Measurements from ENCODE around the gene PTGER1. TPM values are rescaled to one million over a fixed set of nuclear protein-coding genes. Genes with fewer than 3 reads are reported as not detected.

Gene PTGER1
- polyA plus RNA-seq (2013), result not detected

- peaks cover 0 to 56% (median 51%) of the 10 kb centered on the region in 4 experiments for H3K4me1 ChIP-seq (ENCODE audit: control extremely low read depth in 1 of 4, control insufficient read depth in 4 of 4, insufficient read depth in 4 of 4, low read length in 3 of 4)
- POLR2A ChIA-PET, result no interaction called here
- CTCF ChIA-PET, result interaction anchor here (0.7 to 2.1 kb wide), 5 partner anchors 10 to 55 kb away, joined by 3 to 6 read pairs (median 4); no protein-coding TSS in a partner anchor
- peak within 1 kb of the TSS in 5 of 7 experiments; percentile 6 to 58 (median 28) for H3K4me3 ChIP-seq (ENCODE audit: control insufficient read depth in 1 of 7, extremely low read depth in 1 of 7, insufficient read depth in 4 of 7, low read depth in 2 of 7, low read length in 6 of 7)
- H3K9me3 ChIP-seq (ENCODE audit: control extremely low read depth in 1 of 5, control insufficient read depth in 4 of 5, insufficient read depth in 2 of 5, low read depth in 1 of 5, low read length in 4 of 5), result no peaks in the 10 kb centered on the region
- DNase-seq, result peak; percentile 39 to 51 (median 42)
- 13% methylated on average over 16 of the region's 33 CpGs for WGBS (ENCODE audit: insufficient coverage)
- H3K27ac ChIP-seq (ENCODE audit: insufficient read depth in 1 of 2, low read depth in 1 of 2, low read length in 2 of 2, poor library complexity in 1 of 2, severe bottlenecking in 2 of 2), result no peak within 1 kb of the TSS
- peaks cover 0 to 37% (median 7%) of the 10 kb centered on the region in 5 experiments for H3K27me3 ChIP-seq (replicated peaks in 2 of 5; ENCODE audit: control insufficient read depth in 4 of 5, insufficient read depth in 5 of 5, low read length in 4 of 5)
- H3K36me3 ChIP-seq (ENCODE audit: control insufficient read depth in 4 of 4, insufficient read depth in 4 of 4, low read length in 3 of 4), result peaks cover 0 to 23% (median 10%) of the 10 kb centered on the region in 4 experiments
These were observed at the start of gene PTGER1 for GRCh38 chr19:14475251-14476073. Gene PTGER1, minus strand, starts transcription at chr19:14475354. Its CDS starts 1,034 bp downstream, at chr19:14474320.

GRCh38 chr19:14520543-14520942 lies 45.4 kb upstream of the PTGER1 start:
- Histone ChIP-seq H3K27me3 (replicated peaks in 2 of 5; ENCODE audit: control insufficient read depth in 4 of 5, insufficient read depth in 5 of 5, low read length in 4 of 5) (no peaks in the 10 kb centered on the region), H3K27ac (ENCODE audit: insufficient read depth in 1 of 2, low read depth in 1 of 2, low read length in 2 of 2, poor library complexity in 1 of 2, severe bottlenecking in 2 of 2) (no peak overlapping the region), H3K9me3 (ENCODE audit: control extremely low read depth in 1 of 5, control insufficient read depth in 4 of 5, insufficient read depth in 2 of 5, low read depth in 1 of 5, low read length in 4 of 5) (no peaks in the 10 kb centered on the region), H3K36me3 (ENCODE audit: control insufficient read depth in 4 of 4, insufficient read depth in 4 of 4, low read length in 3 of 4) (peaks cover 0 to 14% (median 9%) of the 10 kb centered on the region in 4 experiments), H3K4me3 (ENCODE audit: control insufficient read depth in 1 of 7, extremely low read depth in 1 of 7, insufficient read depth in 4 of 7, low read depth in 2 of 7, low read length in 6 of 7) (no peak overlapping the region), H3K4me1 (ENCODE audit: control extremely low read depth in 1 of 4, control insufficient read depth in 4 of 4, insufficient read depth in 4 of 4, low read length in 3 of 4) (peaks cover 2 to 46% (median 26%) of the 10 kb centered on the region in 4 experiments)
- WGBS (ENCODE audit: insufficient coverage), result 100% methylated on average over 2 of the region's 4 CpGs
- ChIA-PET POLR2A (interaction anchor here (0.8 kb wide), 1 partner anchor 8 kb away, joined by 3 read pairs; no protein-coding TSS in a partner anchor), CTCF (interaction anchor here (2.6 kb wide), 1 partner anchor 30 kb away, joined by 13 read pairs; no protein-coding TSS in a partner anchor)
- no peak for DNase-seq

- H3K27me3 ChIP-seq (replicated peaks in 2 of 5; ENCODE audit: control insufficient read depth in 4 of 5, insufficient read depth in 5 of 5, low read length in 4 of 5), result no peaks in the 10 kb centered on the region
- H3K36me3 ChIP-seq (ENCODE audit: control insufficient read depth in 4 of 4, insufficient read depth in 4 of 4, low read length in 3 of 4), result peaks cover 4 to 20% (median 15%) of the 10 kb centered on the region in 4 experiments
- POLR2A ChIA-PET, result interaction anchor here (0.8 kb wide), 1 partner anchor 9 kb away, joined by 3 read pairs; no protein-coding TSS in a partner anchor
- no peak overlapping the region for H3K27ac ChIP-seq (ENCODE audit: insufficient read depth in 1 of 2, low read depth in 1 of 2, low read length in 2 of 2, poor library complexity in 1 of 2, severe bottlenecking in 2 of 2)
- CTCF ChIA-PET, result interaction anchor here (2.6 kb wide), 1 partner anchor 31 kb away, joined by 13 read pairs; no protein-coding TSS in a partner anchor
- WGBS (ENCODE audit: insufficient coverage), result 90% methylated on average over 2 of the region's 2 CpGs
- no peaks in the 10 kb centered on the region for H3K9me3 ChIP-seq (ENCODE audit: control extremely low read depth in 1 of 5, control insufficient read depth in 4 of 5, insufficient read depth in 2 of 5, low read depth in 1 of 5, low read length in 4 of 5)
- no peak overlapping the region for H3K4me3 ChIP-seq (ENCODE audit: control insufficient read depth in 1 of 7, extremely low read depth in 1 of 7, insufficient read depth in 4 of 7, low read depth in 2 of 7, low read length in 6 of 7)
- peaks cover 2 to 51% (median 26%) of the 10 kb centered on the region in 4 experiments for H3K4me1 ChIP-seq (ENCODE audit: control extremely low read depth in 1 of 4, control insufficient read depth in 4 of 4, insufficient read depth in 4 of 4, low read length in 3 of 4)
- DNase-seq, result peak in 2 of 3 donors; percentile 35 to 41
These were observed 44.8 kb upstream of the PTGER1 start for GRCh38 chr19:14519860-14520407.

GRCh38 chr19:14519245-14519859 lies 44.2 kb upstream of the PTGER1 start:
- H3K9me3 ChIP-seq (ENCODE audit: control extremely low read depth in 1 of 5, control insufficient read depth in 4 of 5, insufficient read depth in 2 of 5, low read depth in 1 of 5, low read length in 4 of 5), result no peaks in the 10 kb centered on the region
- H3K36me3 ChIP-seq (ENCODE audit: control insufficient read depth in 4 of 4, insufficient read depth in 4 of 4, low read length in 3 of 4), result peaks cover 5 to 26% (median 20%) of the 10 kb centered on the region in 4 experiments
- 100% methylated on average over 8 of the region's 22 CpGs for WGBS (ENCODE audit: insufficient coverage)
- no peak for DNase-seq
- H3K27me3 ChIP-seq (replicated peaks in 2 of 5; ENCODE audit: control insufficient read depth in 4 of 5, insufficient read depth in 5 of 5, low read length in 4 of 5), result no peaks in the 10 kb centered on the region
- H3K4me3 ChIP-seq (ENCODE audit: control insufficient read depth in 1 of 7, extremely low read depth in 1 of 7, insufficient read depth in 4 of 7, low read depth in 2 of 7, low read length in 6 of 7), result peak overlapping the region in 1 of 7 experiments; percentile 69
- H3K4me1 ChIP-seq (ENCODE audit: control extremely low read depth in 1 of 4, control insufficient read depth in 4 of 4, insufficient read depth in 4 of 4, low read length in 3 of 4), result peaks cover 2 to 51% (median 26%) of the 10 kb centered on the region in 4 experiments
- ChIA-PET POLR2A (interaction anchor here (0.7 to 1.2 kb wide), 2 partner anchors 13 to 18 kb away, joined by 3 to 4 read pairs; no protein-coding TSS in a partner anchor), CTCF (interaction anchor here (2.0 to 2.6 kb wide), 2 partner anchors 28 to 32 kb away, joined by 4 to 13 read pairs; no protein-coding TSS in a partner anchor)
- H3K27ac ChIP-seq (ENCODE audit: insufficient read depth in 1 of 2, low read depth in 1 of 2, low read length in 2 of 2, poor library complexity in 1 of 2, severe bottlenecking in 2 of 2), result peak overlapping the region in 1 of 2 experiments; percentile 79

GRCh38 chr19:14517840-14518505 lies 42.8 kb upstream of the PTGER1 start, which contains the start of gene DNAJB1:
Gene DNAJB1, minus strand, starts transcription at chr19:14518397. Its CDS starts 48 bp downstream, at chr19:14518349.
- peak in 1 of 3 donors; percentile 45 for DNase-seq
- Histone ChIP-seq H3K4me3 (ENCODE audit: control insufficient read depth in 1 of 7, extremely low read depth in 1 of 7, insufficient read depth in 4 of 7, low read depth in 2 of 7, low read length in 6 of 7) (peak within 1 kb of the TSS; percentile 85 to 96 (median 93)), H3K27ac (ENCODE audit: insufficient read depth in 1 of 2, low read depth in 1 of 2, low read length in 2 of 2, poor library complexity in 1 of 2, severe bottlenecking in 2 of 2) (peak within 1 kb of the TSS; percentile 93 to 96), H3K4me1 (ENCODE audit: control extremely low read depth in 1 of 4, control insufficient read depth in 4 of 4, insufficient read depth in 4 of 4, low read length in 3 of 4) (peaks cover 2 to 49% (median 26%) of the 10 kb centered on the region in 4 experiments), H3K9me3 (ENCODE audit: control extremely low read depth in 1 of 5, control insufficient read depth in 4 of 5, insufficient read depth in 2 of 5, low read depth in 1 of 5, low read length in 4 of 5) (no peaks in the 10 kb centered on the region), H3K36me3 (ENCODE audit: control insufficient read depth in 4 of 4, insufficient read depth in 4 of 4, low read length in 3 of 4) (peaks cover 7 to 33% (median 25%) of the 10 kb centered on the region in 4 experiments), H3K27me3 (replicated peaks in 2 of 5; ENCODE audit: control insufficient read depth in 4 of 5, insufficient read depth in 5 of 5, low read length in 4 of 5) (no peaks in the 10 kb centered on the region)
- ChIA-PET POLR2A (interaction anchor here (0.5 to 2.5 kb wide), 25 partner anchors 8 to 1590 kb away, joined by 3 to 32 read pairs (median 4); partner anchors contain the start of genes ADGRE3, DDX39A, GIPC1 and PRKACA), CTCF (interaction anchor here (0.7 to 2.0 kb wide), 5 partner anchors 10 to 33 kb away, joined by 3 to 6 read pairs (median 4); no protein-coding TSS in a partner anchor)
- under 1% methylated on average over 65 of the region's 82 CpGs for WGBS (ENCODE audit: insufficient coverage)

- Histone ChIP-seq H3K4me1 (ENCODE audit: control extremely low read depth in 1 of 4, control insufficient read depth in 4 of 4, insufficient read depth in 4 of 4, low read length in 3 of 4) (peaks cover 2 to 44% (median 25%) of the 10 kb centered on the region in 4 experiments), H3K27ac (ENCODE audit: insufficient read depth in 1 of 2, low read depth in 1 of 2, low read length in 2 of 2, poor library complexity in 1 of 2, severe bottlenecking in 2 of 2) (peak overlapping the region; percentile 93 to 96), H3K27me3 (replicated peaks in 2 of 5; ENCODE audit: control insufficient read depth in 4 of 5, insufficient read depth in 5 of 5, low read length in 4 of 5) (no peaks in the 10 kb centered on the region), H3K36me3 (ENCODE audit: control insufficient read depth in 4 of 4, insufficient read depth in 4 of 4, low read length in 3 of 4) (peaks cover 7 to 33% (median 25%) of the 10 kb centered on the region in 4 experiments), H3K9me3 (ENCODE audit: control extremely low read depth in 1 of 5, control insufficient read depth in 4 of 5, insufficient read depth in 2 of 5, low read depth in 1 of 5, low read length in 4 of 5) (no peaks in the 10 kb centered on the region), H3K4me3 (ENCODE audit: control insufficient read depth in 1 of 7, extremely low read depth in 1 of 7, insufficient read depth in 4 of 7, low read depth in 2 of 7, low read length in 6 of 7) (peak overlapping the region; percentile 85 to 96 (median 93))
- ChIA-PET POLR2A (interaction anchor here (0.6 to 2.5 kb wide), 9 partner anchors 8 to 259 kb away, joined by 3 to 32 read pairs (median 11); partner anchors contain the start of gene TECR), CTCF (interaction anchor here (1.0 to 2.0 kb wide), 3 partner anchors 14 to 39 kb away, joined by 4 read pairs; no protein-coding TSS in a partner anchor)
- WGBS (ENCODE audit: insufficient coverage), result 0% methylated on average over 6 of the region's 32 CpGs
- DNase-seq, result no peak
These were observed 42.3 kb upstream of the PTGER1 start for GRCh38 chr19:14517446-14517839.

All from common myeloid progenitor, CD34-positive (primary cell).